HUES64 (cell line): Measurements from ENCODE around the gene SRSF7.
"Not testable (repeated sequence)": the region's sequence is repeated elsewhere in the genome, so short reads cannot be mapped to it uniquely, and the experiment has no call there.

ENCODE experiments used
- H3K27ac ChIP-seq: 2 replicates; pipeline ENCODE4 v1.7.0; 2013; ENCODE audit warnings: low read depth, low read length, inconsistent platforms
- H3K27me3 ChIP-seq: 2 replicates; pipeline ENCODE4 v1.6.1; 2013; ENCODE audit warnings: mild to moderate bottlenecking, low read length; ENCODE audit not compliant: insufficient read depth
- H3K36me3 ChIP-seq: 2 replicates; pipeline ENCODE4 v1.6.1; 2013; ENCODE audit warnings: mild to moderate bottlenecking, low read length; ENCODE audit not compliant: insufficient read depth
- H3K4me1 ChIP-seq: 2 replicates; pipeline ENCODE4 v1.6.1; 2013; ENCODE audit warnings: mild to moderate bottlenecking, low read length, moderate library complexity; ENCODE audit not compliant: insufficient read depth
- H3K4me3 ChIP-seq: 2 replicates; pipeline ENCODE4 v1.5.1; 2013; ENCODE audit warnings: mild to moderate bottlenecking, low read length, moderate library complexity
- H3K9ac ChIP-seq: 2 replicates; pipeline ENCODE4 v1.6.1; 2013; ENCODE audit warnings: mild to moderate bottlenecking, low read depth, low read length
- H3K9me3 ChIP-seq: 2 replicates; pipeline ENCODE4 v1.6.1; 2013; ENCODE audit warnings: low read depth, low read length; ENCODE audit not compliant: insufficient read depth
- WGBS: fragments of 150-250, 120-280 bp; methylation state at CpG from one replicate; pipeline ENCODE4 v1.1.7; 2013; ENCODE audit warnings: missing lambda C conversion rate; 5-methylcytosine and 5-hydroxymethylcytosine counted together

The SRSF7 gene

GRCh38 chr2:38731684-38732221 is 19.4 kb downstream of the SRSF7 start:
- H3K27ac ChIP-seq, result no peak overlapping the region
- H3K9me3 ChIP-seq, result no peaks in the 10 kb centered on the region
- H3K36me3 ChIP-seq, result peaks cover 20% of the 10 kb centered on the region; the same call in 1 of the 2 replicates
- H3K4me3 ChIP-seq, result no peak overlapping the region
- H3K4me1 ChIP-seq, result no peaks in the 10 kb centered on the region
- 95% methylated on average over 14 of the region's 14 CpGs for WGBS
- no peaks in the 10 kb centered on the region for H3K27me3 ChIP-seq
- no peak overlapping the region for H3K9ac ChIP-seq

GRCh38 chr2:38731090-38731489 is 20.1 kb downstream of the SRSF7 start:
- H3K4me3 ChIP-seq, result no peak overlapping the region
- no peak overlapping the region for H3K9ac ChIP-seq
- H3K27ac ChIP-seq, result no peak overlapping the region
- WGBS, result 98% methylated on average over 7 of the region's 7 CpGs
- H3K27me3 ChIP-seq, result no peaks in the 10 kb centered on the region
- H3K4me1 ChIP-seq, result no peaks in the 10 kb centered on the region
- H3K36me3 ChIP-seq, result peaks cover 20% of the 10 kb centered on the region; the same call in 1 of the 2 replicates
- H3K9me3 ChIP-seq, result no peaks in the 10 kb centered on the region

GRCh38 chr2:38728694-38729093 is 22.5 kb downstream of the SRSF7 start:
- Histone ChIP-seq H3K36me3 (peaks cover 16% of the 10 kb centered on the region; the same call in 1 of the 2 replicates), H3K27me3 (no peaks in the 10 kb centered on the region), H3K9me3 (no peaks in the 10 kb centered on the region), H3K4me1 (no peaks in the 10 kb centered on the region), H3K27ac (no peak overlapping the region), H3K9ac (no peak overlapping the region), H3K4me3 (no peak overlapping the region)
- WGBS, result 70% methylated on average over 1 of the region's 2 CpGs

GRCh38 chr2:38727661-38728060 is 23.5 kb downstream of the SRSF7 start:
- no CpG with 5 or more reads among the region's 1 CpG for WGBS
- Histone ChIP-seq H3K27me3 (no peaks in the 10 kb centered on the region), H3K4me3 (no peak overlapping the region), H3K9me3 (no peaks in the 10 kb centered on the region), H3K9ac (no peak overlapping the region), H3K4me1 (no peaks in the 10 kb centered on the region), H3K36me3 (peaks cover 9% of the 10 kb centered on the region; the same call in 1 of the 2 replicates), H3K27ac (no peak overlapping the region)

GRCh38 chr2:38723173-38723572 is 28.0 kb downstream of the SRSF7 start:
- Histone ChIP-seq H3K27ac (no peak overlapping the region), H3K9ac (no peak overlapping the region), H3K36me3 (no peaks in the 10 kb centered on the region), H3K9me3 (no peaks in the 10 kb centered on the region), H3K4me1 (no peaks in the 10 kb centered on the region), H3K4me3 (no peak overlapping the region), H3K27me3 (no peaks in the 10 kb centered on the region)
- WGBS, result 94% methylated on average over 7 of the region's 7 CpGs

GRCh38 chr2:38722271-38723061 is 28.7 kb downstream of the SRSF7 start:
- H3K4me3 ChIP-seq, result no peak overlapping the region
- no peaks in the 10 kb centered on the region for H3K27me3 ChIP-seq
- 90% methylated on average over 9 of the region's 9 CpGs for WGBS
- H3K27ac ChIP-seq, result no peak overlapping the region
- no peaks in the 10 kb centered on the region for H3K9me3 ChIP-seq
- H3K4me1 ChIP-seq, result no peaks in the 10 kb centered on the region
- no peaks in the 10 kb centered on the region for H3K36me3 ChIP-seq
- H3K9ac ChIP-seq, result no peak overlapping the region

- Histone ChIP-seq H3K36me3 (no peaks in the 10 kb centered on the region), H3K4me1 (no peaks in the 10 kb centered on the region), H3K9ac (no peak overlapping the region), H3K27ac (no peak overlapping the region), H3K27me3 (no peaks in the 10 kb centered on the region), H3K9me3 (no peaks in the 10 kb centered on the region), H3K4me3 (no peak overlapping the region)
- WGBS, result 91% methylated on average over 4 of the region's 4 CpGs
Measured at GRCh38 chr2:38720613-38721241, 30.4 kb downstream of the SRSF7 start.

GRCh38 chr2:38719706-38720105 is 31.5 kb downstream of the SRSF7 start:
- H3K9ac ChIP-seq, result no peak overlapping the region
- no peaks in the 10 kb centered on the region for H3K36me3 ChIP-seq
- 92% methylated on average over 11 of the region's 12 CpGs for WGBS
- no peaks in the 10 kb centered on the region for H3K9me3 ChIP-seq
- H3K27ac ChIP-seq, result no peak overlapping the region
- no peaks in the 10 kb centered on the region for H3K27me3 ChIP-seq
- no peak overlapping the region for H3K4me3 ChIP-seq
- H3K4me1 ChIP-seq, result no peaks in the 10 kb centered on the region

GRCh38 chr2:38718601-38719000 is 32.6 kb downstream of the SRSF7 start:
- Histone ChIP-seq H3K27ac (no peak overlapping the region), H3K27me3 (no peaks in the 10 kb centered on the region), H3K36me3 (no peaks in the 10 kb centered on the region), H3K4me1 (no peaks in the 10 kb centered on the region), H3K4me3 (no peak overlapping the region), H3K9me3 (no peaks in the 10 kb centered on the region), H3K9ac (no peak overlapping the region)
- 94% methylated on average over 4 of the region's 4 CpGs for WGBS

GRCh38 chr2:38716185-38716584 is 35.0 kb downstream of the SRSF7 start:
- Histone ChIP-seq H3K4me3 (no peak overlapping the region), H3K9me3 (no peaks in the 10 kb centered on the region), H3K27me3 (no peaks in the 10 kb centered on the region), H3K27ac (no peak overlapping the region), H3K9ac (no peak overlapping the region), H3K36me3 (no peaks in the 10 kb centered on the region), H3K4me1 (no peaks in the 10 kb centered on the region)
- WGBS, result 95% methylated on average over 5 of the region's 6 CpGs

GRCh38 chr2:38714941-38715340 is 36.2 kb downstream of the SRSF7 start:
- not testable (repeated sequence) for H3K36me3 ChIP-seq, H3K27ac ChIP-seq, H3K27me3 ChIP-seq, H3K4me1 ChIP-seq, H3K9ac ChIP-seq, H3K9me3 ChIP-seq, H3K4me3 ChIP-seq
- WGBS, result 80% methylated on average over 1 of the region's 1 CpG
